HG02763 (cell line): Measurements from ENCODE around the gene EIF4B.
"Not testable (repeated sequence)": the region's sequence is repeated elsewhere in the genome, so short reads cannot be mapped to it uniquely, and the experiment has no call there.

Source experiments
- ATAC-seq: cut with Tn5 transposase; IDR thresholded peaks from one replicate; pipeline ENCODE4 v1.9.1; 2021; ENCODE audit warnings: mild to moderate bottlenecking, moderate library complexity; ENCODE audit not compliant: unreplicated experiment

The EIF4B gene

DNA sequence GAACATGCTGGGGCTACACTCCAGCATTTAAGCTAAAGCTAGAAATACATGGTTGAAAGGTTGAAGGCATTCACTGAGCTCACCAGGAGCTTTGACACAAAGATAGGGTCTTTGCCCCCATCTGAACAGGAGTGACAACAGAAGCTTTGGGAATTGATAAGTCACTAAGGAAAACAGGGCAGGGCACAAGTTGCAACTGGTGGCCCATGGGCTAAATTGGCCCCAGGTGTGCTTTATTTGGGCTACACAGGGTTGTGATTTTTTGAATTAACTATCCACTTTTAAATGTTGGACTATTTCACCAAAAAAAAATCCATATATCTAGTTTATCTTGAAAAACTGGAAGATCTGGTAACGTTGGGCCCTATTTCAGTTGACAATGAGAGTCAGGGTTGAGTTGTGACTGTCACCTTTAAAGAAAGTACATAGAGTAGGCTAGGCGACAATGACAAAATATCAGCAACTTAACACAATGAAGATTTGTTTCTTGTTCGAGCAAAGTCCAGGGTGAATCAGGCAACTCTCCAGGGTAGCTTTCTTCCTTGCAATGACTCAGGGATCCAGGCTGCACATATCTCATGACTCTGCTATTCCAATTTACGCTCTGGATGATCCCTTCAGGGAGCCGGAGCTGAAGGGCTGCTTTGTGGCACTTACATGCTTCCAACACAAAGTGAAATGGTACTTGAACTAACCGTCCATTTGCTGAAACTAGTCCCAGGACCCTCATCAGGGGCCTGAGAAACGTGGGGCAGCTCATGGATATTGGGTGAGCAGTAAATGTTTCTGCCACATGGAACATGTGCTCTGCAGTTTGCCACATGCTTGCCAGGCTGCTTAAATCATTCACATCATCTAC lies 13.3 kb upstream of the EIF4B start:
- ATAC-seq = no peak

DNA sequence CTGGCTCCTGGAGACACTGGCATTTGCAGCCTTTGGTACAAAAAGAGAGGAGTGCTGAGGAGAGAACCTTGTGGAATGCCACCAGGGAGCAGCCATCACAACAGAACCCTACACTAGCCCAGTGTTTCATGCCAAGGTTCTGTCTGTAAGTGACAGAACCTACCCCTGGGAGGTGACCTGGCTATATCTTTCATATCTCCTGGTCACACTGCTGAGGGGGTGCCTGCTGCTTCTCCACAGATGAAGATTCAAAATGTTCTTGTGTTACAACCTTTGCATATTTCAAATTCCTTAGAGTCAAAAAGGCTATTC lies 12.7 kb upstream of the EIF4B start:
- ATAC-seq = no peak

- no peak for ATAC-seq
Measured at GRCh38 chr12:53004178-53004577, 2.1 kb upstream of the EIF4B start.

- ATAC-seq = no peak
Measured at GRCh38 chr12:53004582-53004981, 1.7 kb upstream of the EIF4B start.

DNA sequence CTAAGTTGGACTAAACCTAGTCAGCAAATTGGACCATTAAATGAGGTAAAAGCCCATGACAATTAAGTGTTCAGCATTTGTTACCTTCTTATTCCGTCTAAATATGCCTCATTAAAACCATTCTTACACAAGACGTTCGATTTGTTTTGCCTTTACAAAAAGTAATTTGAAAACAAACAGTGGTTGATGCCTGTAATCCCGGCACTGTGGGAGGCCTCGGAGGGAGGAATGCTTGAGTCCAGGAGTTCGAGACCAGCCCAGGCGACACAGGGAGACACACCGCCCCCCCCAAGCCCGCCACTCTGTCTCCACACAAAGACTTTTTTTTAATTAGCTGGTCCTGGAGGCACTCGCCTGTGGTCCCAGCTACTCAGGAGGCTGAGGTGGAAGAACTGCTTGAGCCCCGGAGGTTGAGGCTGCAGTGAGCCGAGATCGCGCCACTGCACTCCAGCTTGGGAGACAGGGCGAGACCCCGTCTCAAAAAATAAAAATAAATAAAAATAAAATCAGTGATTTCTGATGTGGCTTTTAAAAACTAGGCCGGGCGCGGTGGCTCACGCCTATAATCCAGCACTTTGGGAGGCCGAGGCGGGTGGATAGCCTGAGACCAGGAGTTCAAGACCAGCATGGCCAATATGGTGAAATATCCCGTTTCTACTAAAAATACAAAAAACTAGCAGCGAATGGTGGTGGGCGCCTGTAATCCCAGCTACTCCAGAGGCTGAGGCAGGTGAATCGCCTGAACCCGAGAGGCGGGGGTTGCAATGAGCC lies 856 bp upstream of the EIF4B start:
- ATAC-seq = no peak

GRCh38 chr12:53006810-53007309 lies 604 bp downstream of the EIF4B start:
- no peak for ATAC-seq

- no peak for ATAC-seq
Measured at GRCh38 chr12:53007343-53007742, 1.1 kb downstream of the EIF4B start.

GRCh38 chr12:53008760-53009159 lies 2.5 kb downstream of the EIF4B start:
- ATAC-seq = not testable (repeated sequence)

DNA sequence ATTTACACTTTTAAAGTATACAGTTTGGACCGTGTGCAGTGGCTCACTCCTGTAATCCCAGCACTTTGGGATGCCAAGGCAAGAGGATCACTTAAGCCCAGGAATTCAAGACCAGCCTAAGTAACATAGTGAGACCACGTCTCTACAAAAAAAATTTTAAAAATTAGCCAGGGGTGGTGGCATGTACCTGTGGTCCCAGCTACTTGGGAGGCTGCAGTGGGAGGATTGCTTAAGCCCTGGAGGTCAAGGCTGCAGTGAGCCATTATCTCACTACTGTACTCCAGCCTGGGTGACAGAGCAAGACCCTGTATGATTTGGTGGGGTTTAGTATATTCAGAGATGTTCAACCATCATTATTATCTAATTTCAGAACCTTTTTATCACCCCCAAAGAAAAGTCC lies 4.7 kb downstream of the EIF4B start:
- no peak for ATAC-seq

- no peak for ATAC-seq
Measured at GRCh38 chr12:53011889-53012288, 5.6 kb downstream of the EIF4B start.

DNA sequence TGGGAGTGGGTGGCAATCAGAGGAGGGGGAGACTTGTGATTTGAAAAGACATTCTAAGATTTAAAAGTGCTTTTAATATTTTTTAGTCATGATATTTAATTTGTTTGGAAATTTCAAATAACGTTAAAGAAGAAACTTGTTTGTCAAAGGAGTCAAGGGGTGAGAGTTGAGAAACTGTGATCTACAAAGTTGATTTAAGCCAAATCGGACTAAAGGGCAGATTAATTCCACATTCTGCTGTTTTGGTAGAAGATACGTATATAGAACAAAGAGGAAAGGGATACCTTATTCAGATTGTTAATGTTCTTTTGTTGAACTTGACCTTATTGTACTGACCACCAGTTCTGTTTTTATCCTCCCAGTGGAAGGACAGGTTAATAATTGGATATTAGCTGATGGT lies 6.7 kb downstream of the EIF4B start:
- ATAC-seq = no peak

DNA sequence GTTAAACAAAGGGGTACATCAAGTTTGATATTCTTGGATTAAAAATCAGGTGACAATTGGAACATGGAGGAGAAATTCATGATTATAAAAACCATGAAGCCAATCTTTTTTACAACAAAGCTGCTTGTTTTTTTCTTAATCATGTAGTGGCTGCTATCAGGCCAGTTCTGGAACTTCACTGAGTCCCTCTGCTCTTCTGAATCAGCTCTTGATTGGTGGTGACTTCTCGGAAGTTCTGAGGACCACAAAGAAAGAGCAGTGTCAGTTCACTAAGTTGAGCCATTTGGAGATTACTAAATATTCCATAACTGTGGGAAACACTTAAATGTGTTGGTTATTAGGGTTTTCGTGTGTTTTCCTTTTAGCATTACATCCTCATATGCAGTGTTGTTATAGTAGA lies 8.5 kb downstream of the EIF4B start:
- no peak for ATAC-seq

- ATAC-seq = no peak
Measured at GRCh38 chr12:53025250-53025649, 19.0 kb downstream of the EIF4B start.

DNA sequence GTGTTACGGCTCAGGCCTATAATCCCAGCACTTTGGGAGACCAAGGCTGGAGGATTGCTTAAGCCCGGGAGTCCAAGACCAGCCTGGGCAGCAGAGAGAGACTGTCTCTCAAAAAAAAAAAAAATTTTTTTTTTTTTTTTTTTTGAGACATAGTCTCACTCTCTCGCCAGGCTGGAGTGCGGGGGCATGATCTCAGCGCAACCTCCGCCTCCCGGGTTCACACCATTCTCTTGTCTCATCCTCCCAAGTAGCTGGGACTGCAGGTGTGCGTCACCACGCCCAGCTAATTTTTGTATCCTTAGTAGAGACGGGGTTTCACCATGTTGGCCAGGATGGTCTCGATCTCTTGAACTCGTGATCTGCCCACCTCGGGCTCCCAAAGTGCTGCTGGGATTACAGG lies 20.8 kb downstream of the EIF4B start:
- ATAC-seq = not testable (repeated sequence)

- ATAC-seq = no peak
Measured at GRCh38 chr12:53031616-53032015, 25.4 kb downstream of the EIF4B start.

- not testable (repeated sequence) for ATAC-seq
Measured at GRCh38 chr12:53033832-53034231, 27.6 kb downstream of the EIF4B start.

GRCh38 chr12:53034459-53034858 lies 28.2 kb downstream of the EIF4B start:
- no peak for ATAC-seq

GRCh38 chr12:53036802-53037201 lies 30.5 kb downstream of the EIF4B start:
- no peak for ATAC-seq

GRCh38 chr12:53039851-53040250 lies 33.6 kb downstream of the EIF4B start:
- no peak for ATAC-seq

DNA sequence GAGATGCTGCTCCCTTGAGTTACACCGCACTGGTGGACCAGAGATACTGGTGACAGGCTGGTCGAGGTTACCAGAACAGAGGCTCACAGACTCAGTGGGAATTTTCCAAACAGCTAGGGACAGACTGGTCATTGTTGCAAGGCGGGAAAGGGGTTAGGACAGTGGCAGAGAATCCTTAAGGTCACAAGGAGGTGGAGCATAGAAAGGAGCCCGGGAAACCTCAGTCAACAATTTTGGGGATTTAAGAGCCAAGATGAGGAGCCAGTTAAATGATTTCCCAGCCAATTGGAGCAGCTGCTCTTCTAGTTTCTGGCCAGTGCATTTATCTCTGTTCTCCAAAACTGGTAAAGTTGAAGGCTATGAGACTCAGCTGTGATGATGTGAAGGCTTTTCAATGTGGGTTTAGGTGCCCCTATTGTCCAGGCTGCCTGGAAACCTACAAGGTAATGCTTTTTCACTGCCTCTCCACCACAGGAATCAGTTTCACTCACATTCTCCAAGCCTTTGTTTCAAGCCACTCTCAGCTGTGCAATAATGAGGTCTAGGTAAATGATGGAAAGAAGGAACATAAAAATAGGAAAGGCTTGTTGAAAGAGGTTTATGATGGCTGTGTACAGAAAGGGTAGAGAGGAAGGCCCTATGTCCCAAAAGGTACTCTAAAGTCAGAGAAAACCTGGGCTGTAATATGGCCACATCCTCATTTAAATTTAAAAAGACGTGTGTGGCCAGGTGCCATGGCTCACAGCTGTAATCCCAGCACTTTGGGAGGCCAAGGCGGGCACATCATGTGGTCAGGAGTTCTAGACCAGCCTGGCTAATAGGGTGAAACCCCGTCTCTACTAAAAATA lies 36.6 kb downstream of the EIF4B start:
- ATAC-seq = no peak

DNA sequence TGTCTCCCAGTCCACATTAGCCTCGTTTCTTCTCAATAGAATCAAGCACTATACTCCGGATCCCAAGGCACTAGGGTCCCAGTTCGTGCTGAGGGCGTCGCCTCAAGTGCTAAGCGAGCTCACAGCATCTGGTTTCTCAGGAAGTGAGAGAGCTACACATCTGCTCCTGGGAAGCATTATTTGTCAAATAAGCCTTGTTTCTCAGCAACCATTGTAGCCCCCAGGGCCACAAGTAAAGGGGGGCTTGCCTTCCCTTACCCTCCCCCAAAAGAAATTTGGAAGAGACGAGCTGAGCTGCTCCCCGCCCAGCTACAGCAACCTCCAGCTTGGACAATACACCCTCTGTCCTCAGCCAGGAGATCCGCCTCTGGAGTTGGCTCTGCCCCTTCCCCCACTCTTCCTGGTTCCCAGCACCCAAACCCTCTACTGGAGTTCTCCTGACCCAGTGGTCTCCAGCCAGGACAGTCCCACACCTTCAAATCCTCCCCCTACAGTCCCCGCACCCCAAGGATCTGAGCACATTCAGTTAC lies 37.9 kb downstream of the EIF4B start:
- no peak for ATAC-seq
